Measurements from ENCODE around the gene SHKBP1.
"Not testable (repeated sequence)": the region's sequence is repeated elsewhere in the genome, so short reads cannot be mapped to it uniquely, and the experiment has no call there.

SHKBP1 gene

DNA sequence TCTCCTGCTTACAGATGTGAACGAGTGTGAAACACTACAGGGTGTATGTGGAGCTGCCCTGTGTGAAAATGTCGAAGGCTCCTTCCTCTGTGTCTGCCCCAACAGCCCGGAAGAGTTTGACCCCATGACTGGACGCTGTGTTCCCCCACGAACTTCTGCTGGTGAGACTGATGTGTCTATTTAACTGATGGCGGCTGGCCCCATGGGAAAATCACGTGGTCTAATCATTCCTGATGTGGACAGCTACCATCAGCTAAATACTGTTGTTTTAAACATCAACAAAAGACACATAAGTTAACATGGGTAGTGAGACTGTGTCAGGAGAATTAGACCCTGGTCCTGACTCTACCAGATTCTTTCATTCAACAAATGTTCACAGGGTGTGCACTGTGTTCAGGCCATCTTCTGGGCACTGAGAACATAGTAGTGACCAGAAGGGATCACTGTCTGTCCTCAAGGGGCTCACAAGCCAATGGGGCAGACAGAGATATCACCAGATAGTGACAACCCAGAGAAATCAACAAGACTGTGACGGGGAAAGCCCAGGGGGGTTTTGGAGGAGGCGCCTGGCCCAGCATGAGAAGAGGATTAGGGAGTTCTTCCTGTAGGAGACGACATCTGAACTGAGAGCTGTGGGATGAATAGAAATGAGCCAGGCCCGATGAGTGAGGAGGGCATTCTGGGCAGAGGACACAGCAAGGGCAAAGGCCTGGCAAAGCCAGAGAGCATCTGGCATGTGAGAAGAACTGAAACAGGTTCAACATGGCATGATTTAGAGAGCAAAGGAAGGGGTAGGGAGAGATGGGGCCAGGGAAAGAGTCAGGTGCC lies 42.9 kb downstream of the SHKBP1 start:
- DNase-seq: no peak

DNA sequence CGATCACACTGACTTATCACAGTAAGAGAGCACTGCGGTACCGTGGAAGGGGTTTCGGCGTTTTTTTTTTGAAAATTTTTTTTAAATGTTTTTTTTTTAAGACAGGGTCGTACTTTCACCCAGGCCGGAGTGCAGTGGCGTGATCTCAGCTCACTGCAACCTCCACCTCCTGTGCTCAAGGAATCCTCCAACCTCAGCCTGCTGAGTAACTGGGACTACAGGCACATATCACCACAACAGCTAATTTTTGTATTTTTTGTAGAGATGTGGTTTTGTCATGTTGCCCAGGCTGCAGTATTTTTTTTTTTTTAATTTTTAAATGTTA lies 43.5 kb downstream of the SHKBP1 start:
- DNase-seq: no peak

DNA sequence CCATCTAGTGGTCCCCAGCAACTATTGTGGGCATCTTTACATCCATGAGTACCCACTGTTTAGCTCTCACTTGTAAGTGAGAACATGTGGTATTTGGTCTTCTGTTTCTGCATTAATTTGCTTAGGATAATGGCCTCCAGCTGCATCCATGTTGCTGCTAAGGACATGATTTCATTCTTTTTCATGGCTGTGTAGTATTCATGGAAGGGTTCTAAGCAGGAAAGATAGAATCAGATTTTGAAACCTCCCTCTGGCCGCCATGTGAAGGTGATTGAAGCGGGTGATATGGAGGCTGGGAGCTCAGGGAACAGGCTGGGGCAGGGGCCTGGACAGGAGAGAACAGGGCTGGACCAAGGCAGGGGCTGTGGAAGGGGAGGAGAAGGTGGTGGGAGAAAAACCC lies 44.6 kb downstream of the SHKBP1 start:
- no peak for DNase-seq

DNA sequence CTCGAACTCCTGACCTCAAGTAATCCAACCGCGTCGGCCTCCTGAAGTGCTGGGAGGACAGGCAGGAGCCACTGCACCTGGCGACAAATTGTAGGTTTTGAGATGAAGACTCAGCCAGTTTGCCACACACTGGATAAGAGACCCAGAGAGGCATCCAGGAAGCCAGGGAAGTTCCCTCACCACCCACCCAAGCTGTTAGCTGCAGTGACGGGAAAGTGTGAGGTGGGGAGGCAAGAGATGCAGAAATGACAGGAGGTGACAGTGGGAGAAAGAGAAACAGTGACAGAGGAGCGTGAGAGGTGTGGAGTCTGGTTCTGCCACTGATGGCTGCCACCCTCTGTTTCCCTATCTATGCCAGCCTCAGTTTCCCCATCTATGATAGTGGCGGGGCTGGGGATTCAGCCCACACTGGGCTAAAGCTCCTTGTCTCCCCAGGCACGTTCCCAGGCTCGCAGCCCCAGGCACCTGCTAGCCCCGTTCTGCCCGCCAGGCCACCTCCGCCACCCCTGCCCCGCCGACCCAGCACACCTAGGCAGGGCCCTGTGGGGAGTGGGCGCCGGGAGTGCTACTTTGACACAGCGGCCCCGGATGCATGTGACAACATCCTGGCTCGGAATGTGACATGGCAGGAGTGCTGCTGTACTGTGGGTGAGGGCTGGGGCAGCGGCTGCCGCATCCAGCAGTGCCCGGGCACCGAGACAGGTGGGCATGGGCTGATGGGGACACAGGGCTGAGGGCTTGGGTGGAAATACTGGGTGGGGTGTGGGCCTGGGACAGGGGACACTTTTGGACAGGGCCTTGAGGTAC lies 45.5 kb downstream of the SHKBP1 start:
- DNase-seq: no peak

DNA sequence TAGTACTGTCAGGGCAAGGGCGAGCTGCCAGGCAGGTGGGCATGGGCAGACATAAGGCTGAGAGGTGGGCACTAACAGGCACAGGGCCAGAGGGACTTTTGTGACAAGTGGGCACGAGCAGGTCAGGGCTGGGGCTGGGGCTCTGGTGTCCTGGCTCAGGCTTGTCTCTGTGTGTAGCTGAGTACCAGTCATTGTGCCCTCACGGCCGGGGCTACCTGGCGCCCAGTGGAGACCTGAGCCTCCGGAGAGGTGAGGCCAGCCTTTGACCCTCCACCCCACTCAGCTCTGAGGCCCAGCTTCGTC lies 46.1 kb downstream of the SHKBP1 start:
- no peak for DNase-seq

DNA sequence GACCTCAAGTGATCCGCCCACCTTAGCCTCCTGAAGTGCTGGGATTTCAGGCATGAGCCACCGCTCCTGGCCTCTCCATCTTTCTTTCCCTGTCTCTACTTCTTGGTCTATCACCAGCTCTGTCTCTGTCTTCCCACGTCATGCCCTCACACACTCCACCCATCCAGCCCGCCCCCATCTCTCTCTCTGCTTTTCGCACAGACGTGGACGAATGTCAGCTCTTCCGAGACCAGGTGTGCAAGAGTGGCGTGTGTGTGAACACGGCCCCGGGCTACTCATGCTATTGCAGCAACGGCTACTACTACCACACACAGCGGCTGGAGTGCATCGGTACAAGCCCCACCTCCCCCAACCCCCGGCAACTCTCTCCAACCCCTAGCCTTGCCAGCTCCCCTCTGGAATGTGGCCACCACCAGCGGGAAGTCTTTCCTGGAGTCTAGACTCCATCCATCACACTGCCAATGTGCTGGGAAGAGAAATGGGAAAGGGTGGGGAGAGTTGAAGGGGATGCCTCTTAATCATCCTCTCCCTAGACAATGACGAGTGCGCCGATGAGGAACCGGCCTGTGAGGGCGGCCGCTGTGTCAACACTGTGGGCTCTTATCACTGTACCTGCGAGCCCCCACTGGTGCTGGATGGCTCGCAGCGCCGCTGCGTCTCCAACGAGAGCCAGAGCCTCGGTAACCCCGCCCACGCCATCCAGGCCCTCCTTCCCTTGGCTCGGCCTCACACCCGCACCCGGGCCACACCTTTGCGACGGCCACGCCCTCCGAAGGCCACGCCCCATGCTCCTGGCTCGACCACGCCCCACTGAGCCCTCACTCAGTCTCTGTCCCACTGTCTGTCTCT lies 47.0 kb downstream of the SHKBP1 start:
- no peak for DNase-seq

DNA sequence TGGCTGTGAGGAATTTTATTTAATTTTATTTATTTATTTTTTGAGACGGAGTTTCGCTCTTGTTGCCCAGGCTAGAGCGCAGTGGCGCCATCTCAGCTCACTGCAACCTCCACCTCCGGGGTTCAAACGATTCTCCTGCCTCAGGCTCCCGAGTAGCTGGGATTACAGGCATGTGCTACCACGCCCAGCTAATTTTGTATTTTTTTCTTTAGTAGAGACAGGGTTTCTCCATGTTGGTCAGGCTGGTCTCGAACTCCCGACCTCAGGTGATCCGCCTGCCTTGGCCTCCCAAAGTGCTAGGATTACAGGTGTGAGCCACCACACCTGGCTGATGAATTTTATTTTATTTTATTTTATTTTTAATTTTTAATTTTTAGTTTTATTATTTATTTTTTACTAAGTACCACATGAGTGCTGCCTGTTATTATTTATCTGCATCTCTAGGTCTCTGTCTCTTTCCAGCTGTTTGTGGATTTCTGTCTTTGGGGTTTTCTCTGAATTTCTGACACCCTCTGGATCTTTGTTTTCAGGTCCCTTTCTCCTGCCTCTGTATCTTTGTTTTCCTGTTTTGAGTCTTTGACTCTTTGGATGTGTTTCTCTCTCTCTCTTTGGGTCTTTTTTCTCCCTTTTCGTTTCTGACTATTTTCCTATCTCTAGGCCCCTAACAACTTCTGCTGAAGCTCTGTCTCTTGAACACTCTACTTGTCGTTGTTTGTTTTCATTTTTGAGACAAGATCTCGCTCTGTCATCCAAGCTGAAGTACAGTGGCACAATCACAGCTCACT lies 47.9 kb downstream of the SHKBP1 start:
- DNase-seq: not testable (repeated sequence)

DNA sequence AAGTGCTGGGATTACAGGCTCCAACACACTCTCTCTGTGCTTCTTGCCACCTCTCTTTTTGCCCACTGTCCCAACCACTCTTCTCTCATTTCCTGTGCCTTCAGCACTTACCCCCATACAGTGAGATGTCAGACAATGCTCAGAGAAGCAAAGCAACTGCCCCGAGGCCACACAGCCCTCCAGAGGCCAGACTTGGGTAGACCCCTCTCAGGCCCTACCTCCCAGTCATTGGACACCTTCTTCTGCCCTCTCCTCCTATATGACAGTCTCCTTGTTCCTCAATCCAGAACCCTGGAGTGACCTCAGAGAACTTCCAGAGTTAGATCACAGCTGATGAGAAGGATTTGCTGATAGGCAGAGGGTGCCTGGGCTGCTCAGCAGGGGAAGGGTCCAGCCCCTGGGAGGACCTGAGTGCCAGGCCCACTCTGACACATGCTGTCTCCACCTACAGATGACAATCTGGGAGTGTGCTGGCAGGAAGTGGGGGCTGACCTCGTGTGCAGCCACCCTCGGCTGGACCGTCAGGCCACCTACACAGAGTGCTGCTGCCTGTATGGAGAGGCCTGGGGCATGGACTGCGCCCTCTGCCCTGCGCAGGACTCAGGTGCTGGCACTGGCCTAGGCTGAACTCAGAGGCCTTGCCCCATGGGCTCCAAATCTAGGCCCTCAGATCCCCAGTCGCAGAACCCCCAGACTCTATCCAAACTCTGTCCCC lies 48.9 kb downstream of the SHKBP1 start:
- DNase-seq: no peak

DNA sequence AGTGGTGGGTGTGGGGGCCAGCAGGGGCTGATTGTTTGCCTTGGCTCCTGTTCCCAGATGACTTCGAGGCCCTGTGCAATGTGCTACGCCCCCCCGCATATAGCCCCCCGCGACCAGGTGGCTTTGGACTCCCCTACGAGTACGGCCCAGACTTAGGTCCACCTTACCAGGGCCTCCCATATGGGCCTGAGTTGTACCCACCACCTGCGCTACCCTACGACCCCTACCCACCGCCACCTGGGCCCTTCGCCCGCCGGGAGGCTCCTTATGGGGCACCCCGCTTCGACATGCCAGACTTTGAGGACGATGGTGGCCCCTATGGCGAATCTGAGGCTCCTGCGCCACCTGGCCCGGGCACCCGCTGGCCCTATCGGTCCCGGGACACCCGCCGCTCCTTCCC lies 50.2 kb downstream of the SHKBP1 start:
- no peak for DNase-seq

DNA sequence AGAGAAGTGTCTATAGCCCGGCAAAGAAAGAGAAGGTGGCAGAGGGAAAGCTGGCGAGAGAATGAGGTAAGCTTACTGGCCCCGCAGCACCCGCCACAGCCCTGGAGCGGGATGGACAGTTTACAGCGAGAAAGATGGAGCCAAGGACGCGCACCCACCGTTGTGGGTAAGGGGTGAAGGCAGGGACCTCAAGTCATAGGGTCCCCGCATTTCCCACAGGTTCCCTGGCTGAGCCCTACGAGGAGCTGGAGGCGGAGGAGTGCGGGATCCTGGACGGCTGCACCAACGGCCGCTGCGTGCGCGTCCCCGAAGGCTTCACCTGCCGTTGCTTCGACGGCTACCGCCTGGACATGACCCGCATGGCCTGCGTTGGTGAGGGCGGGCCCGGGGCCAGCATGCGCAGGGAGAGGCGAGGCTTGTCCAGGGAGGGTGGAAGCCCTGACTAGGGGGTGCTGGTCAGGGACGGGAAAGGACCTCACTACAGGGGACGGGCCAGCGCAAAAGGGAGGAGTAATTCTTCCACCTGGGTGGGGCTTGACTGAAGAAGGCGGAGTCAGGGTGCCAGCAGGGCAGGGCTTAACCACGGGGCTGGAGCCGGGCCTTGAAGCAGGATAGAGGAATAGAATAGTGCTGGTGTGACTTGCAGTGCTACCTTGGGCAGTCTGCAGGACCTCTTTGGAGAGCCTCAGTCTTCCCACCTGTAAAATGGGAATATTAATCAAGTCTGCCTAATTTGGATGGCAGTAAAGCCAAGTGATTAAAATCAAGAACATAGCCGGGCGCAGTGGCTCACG lies 51.0 kb downstream of the SHKBP1 start:
- no peak for DNase-seq

DNA sequence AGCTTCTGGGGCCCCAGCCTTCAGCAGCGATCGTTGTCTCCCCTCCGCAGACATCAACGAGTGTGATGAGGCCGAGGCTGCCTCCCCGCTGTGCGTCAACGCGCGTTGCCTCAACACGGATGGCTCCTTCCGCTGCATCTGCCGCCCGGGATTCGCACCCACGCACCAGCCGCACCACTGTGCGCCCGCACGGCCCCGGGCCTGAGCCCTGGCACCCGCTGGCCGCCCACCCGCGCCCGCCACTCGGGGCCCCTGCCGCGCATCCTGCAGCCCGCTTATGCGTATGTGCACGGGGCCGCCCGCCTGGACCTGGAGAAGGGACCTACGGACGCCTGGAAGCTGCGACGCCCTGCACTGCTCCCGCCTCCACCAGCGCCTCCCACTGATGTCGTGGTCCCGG lies 52.7 kb downstream of the SHKBP1 start:
- DNase-seq: no peak

DNA sequence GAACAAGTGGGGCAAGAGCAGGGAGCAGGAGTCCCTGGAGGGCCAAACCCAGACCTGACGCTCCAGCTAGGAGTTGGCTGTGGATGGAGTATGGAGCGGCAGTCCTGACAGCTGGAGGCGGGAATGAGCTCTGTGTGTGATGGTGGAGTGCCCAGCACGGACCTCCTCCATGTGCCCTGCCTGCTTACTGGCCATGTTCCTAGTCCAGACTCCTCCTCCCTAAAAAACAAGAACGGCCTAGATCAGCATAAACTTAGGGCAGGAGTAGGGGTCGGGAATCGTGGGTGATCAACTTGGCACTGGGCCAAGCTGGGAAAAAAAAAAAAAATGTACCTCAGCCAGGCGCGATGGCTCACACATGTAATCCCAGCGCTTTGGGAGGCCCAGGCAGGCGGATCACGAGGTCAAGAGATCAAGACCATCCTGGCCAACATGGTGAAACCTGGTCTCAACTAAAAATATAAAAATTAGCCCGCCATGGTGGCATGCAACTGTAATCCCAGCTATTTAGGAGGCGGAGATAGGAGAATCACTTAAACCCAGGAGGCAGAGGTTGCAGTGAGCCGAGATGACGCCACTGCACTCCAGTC lies 54.0 kb downstream of the SHKBP1 start:
- DNase-seq: no peak

DNA sequence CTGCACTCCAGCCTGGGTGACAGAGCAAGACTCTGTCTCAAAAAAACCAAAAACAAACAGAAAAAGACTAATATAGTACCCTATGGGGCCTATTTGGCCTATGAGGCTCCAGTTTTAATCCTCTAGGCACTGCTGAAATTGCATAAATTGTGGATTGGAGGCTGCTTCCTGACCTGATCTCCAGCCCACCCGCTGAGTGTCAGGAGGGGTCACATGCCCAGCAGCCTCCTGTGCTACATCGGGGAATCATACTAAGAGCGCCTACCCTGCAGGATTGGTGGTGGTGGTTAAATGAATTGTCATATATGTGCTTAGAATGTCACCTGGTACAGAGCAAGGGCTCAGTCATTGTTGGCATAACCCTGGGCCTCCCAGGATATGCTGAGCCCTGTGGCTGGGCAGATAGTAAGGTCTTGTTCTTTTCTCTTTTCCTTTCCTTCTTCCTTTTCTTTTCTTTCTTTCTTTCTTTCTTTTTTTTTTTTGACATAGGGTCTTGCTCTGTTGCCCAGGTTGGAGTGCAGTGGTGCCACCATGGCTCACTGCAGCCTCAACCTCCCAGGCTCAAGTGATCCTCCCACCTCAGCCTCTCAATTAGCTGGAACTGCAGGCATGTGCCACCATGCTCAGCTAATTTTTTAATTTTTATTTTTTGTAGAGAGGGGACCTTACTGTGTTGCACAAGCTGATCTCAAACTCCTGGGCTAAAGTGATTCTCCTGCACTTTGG lies 55.8 kb downstream of the SHKBP1 start:
- DNase-seq: no peak

DNA sequence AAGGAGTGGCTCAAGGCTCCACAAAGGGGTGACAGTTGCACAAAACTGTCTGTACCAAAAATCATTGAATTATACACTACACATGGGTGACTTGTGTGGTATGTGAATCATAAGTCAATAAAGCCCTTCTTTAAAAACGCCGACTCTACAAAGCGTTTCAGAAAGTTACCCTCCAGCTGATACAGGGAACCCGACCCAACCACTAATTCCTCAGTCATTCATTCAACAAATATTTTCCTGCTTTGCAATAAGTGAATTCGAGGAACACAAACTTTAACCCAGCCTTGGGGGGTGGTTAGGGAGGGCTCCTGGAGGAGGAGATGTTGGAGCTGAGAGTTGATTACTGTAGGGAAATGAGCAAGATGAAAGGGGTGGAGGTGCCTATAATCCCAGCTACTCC lies 56.5 kb downstream of the SHKBP1 start:
- no peak for DNase-seq

DNA sequence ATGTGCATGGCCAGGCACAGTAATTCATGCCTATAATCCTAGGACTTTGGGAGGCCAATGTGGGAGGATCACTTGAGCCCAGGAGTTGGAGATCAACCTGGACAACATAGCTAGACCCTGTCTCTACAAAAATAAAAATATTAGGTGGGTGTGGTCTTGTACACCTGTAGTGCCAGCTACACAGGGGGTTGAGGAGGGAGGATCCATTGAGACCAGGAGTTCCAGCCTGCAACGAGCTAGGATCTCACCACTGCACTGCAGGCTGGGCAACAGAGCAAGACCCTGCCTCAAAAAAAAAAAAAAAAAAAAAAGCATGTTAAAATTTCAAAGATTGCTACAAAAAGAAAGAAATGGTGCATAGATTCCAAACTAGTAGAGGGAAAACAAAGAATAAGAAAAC lies 61.7 kb downstream of the SHKBP1 start:
- DNase-seq: no peak

DNA sequence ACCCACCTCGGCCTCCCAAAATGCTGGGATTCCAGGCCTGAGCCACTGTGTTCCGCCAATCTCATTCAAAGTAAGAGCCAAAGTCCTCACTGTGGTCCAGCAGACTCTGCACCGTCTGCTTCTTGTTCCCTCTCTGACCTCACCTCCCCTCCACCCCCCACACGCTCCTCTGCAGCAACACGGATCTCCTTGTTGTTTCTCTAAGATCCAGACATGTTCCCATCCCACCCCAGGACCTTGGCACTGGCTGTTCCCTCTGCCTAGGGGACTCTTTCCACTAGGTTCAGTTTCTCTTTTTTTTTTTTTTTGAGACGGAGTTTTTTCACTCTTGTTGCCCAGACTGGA lies 62.9 kb downstream of the SHKBP1 start:
- DNase-seq: no peak

DNA sequence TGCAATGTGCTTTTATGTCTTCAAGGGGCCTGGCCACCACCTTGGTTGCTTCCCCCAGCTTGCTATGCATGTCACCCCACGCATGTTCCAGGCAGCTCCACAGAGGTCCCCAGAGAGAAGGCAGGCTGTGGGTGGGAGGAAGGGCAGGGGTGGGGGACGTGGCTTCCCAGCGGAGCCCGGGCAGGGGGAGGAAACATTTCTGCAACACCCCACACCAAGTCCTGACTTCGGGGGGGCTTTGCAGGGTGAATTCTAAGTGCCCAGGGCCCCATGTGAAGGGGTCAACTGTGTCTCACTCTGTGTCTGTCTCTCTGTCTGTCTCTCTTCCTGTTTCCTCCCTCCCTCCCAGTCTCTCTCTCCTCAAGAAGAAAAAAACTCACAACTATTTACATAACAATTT lies 64.1 kb downstream of the SHKBP1 start:
- no peak for DNase-seq

All from activated CD4-positive, CD25-positive, alpha-beta regulatory T cell treated with anti-CD3 and anti-CD28 coated beads, Interleukin-2, amount 50 U/mL, for 72 hours (primary cell).